ENCODE results near the gene POSTN. TPM values are rescaled to one million over a fixed set of nuclear protein-coding genes. Genes with fewer than 3 reads are reported as not detected.

POSTN gene
- total and polyA plus RNA-seq, 11 donors, result 8.7 to 102 (median 24.2) TPM

GRCh38 chr13:37535501-37535900 lies 63.1 kb downstream of the POSTN start:
- Histone ChIP-seq H3K27me3 (no peaks in the 10 kb centered on the region), H3K9me3 (peaks cover 0 to 22% (median 9%) of the 10 kb centered on the region in 12 donors), H3K27ac (no peak overlapping the region), H3K36me3 (no peaks in the 10 kb centered on the region), H3K4me3 (no peak overlapping the region), H3K4me1 (no peaks in the 10 kb centered on the region)
- intact Hi-C loops (cut with DNase I), result no loop called here
- ATAC-seq, result no peak
- no peak for DNase-seq
- WGBS, 4 donors, result 63 to 83% (median 71%) methylated on average over 2 of the region's 2 CpGs
- TF ChIP-seq POLR2A (IDR thresholded peaks at IDR 0.05), result no peak
- TF ChIP-seq CTCF (IDR thresholded peaks at IDR 0.05), result no peak

- Histone ChIP-seq H3K36me3 (no peaks in the 10 kb centered on the region), H3K9me3 (peaks cover 0 to 22% (median 9%) of the 10 kb centered on the region in 12 donors), H3K4me1 (no peaks in the 10 kb centered on the region), H3K27ac (no peak overlapping the region), H3K4me3 (no peak overlapping the region), H3K27me3 (no peaks in the 10 kb centered on the region)
- DNase-seq (no peak), ATAC-seq (no peak)
- 78 to 95% (median 87%) methylated on average over 1 of the region's 1 CpG for WGBS, 4 donors
- intact Hi-C loops (cut with DNase I), result no loop called here
- TF ChIP-seq CTCF (IDR thresholded peaks at IDR 0.05) (no peak), POLR2A (IDR thresholded peaks at IDR 0.05) (no peak)
These were observed 63.9 kb downstream of the POSTN start for GRCh38 chr13:37534676-37535075.

GRCh38 chr13:37534181-37534580 lies 64.4 kb downstream of the POSTN start:
- H3K27me3 ChIP-seq, result no peaks in the 10 kb centered on the region
- no peaks in the 10 kb centered on the region for H3K4me1 ChIP-seq
- H3K4me3 ChIP-seq, result no peak overlapping the region
- DNase-seq (no peak), ATAC-seq (no peak)
- intact Hi-C loops (cut with DNase I), result no loop called here
- 62 to 75% (median 70%) methylated on average over 3 of the region's 3 CpGs for WGBS, 4 donors
- H3K27ac ChIP-seq, result no peak overlapping the region
- peaks cover 0 to 22% (median 9%) of the 10 kb centered on the region in 12 donors for H3K9me3 ChIP-seq
- no peaks in the 10 kb centered on the region for H3K36me3 ChIP-seq
- TF ChIP-seq POLR2A (IDR thresholded peaks at IDR 0.05) (no peak), CTCF (IDR thresholded peaks at IDR 0.05) (no peak)

GRCh38 chr13:37531049-37531448 lies 67.5 kb downstream of the POSTN start:
- Histone ChIP-seq H3K9me3 (peaks cover 0 to 22% (median 9%) of the 10 kb centered on the region in 12 donors), H3K4me1 (peaks cover 0 to 9% (median 0%) of the 10 kb centered on the region in 12 donors), H3K36me3 (no peaks in the 10 kb centered on the region), H3K27me3 (no peaks in the 10 kb centered on the region), H3K27ac (no peak overlapping the region), H3K4me3 (no peak overlapping the region)
- ATAC-seq (no peak), DNase-seq (no peak)
- TF ChIP-seq CTCF (IDR thresholded peaks at IDR 0.05) (no peak), POLR2A (IDR thresholded peaks at IDR 0.05) (no peak)
- intact Hi-C loops (cut with DNase I), result no loop called here
- WGBS, 4 donors, result 61 to 77% (median 74%) methylated on average over 2 of the region's 2 CpGs

Data from heart left ventricle (tissue), 16 donors.